OCI-LY1 (cell line): ENCODE measurements around the gene CA7.

Experiments
- H2AFZ ChIP-seq: fragments of 200-600 bp; sonication (generic), shearing (Covaris generic); 2 replicates; pipeline ENCODE4 v1.6.0; 2014; ENCODE audit warnings: antibody characterized with exemption, mild to moderate bottlenecking, low read length
- H3F3A ChIP-seq: fragments of 200-600 bp; sonication (generic), shearing (Covaris generic); 2 replicates; pipeline ENCODE4 v1.6.0; 2014; ENCODE audit warnings: mild to moderate bottlenecking, antibody characterized with exemption, low read length, moderate library complexity; ENCODE audit not compliant: insufficient read depth
- H3K27ac ChIP-seq: fragments of 200-600 bp; sonication (generic); 2 replicates; pipeline ENCODE4 v1.5.1; 2014; ENCODE audit warnings: low read length, mixed run types, mild to moderate bottlenecking, low read depth; ENCODE audit not compliant: poor library complexity, severe bottlenecking
- H3K27me3 ChIP-seq: fragments of 200-600 bp; sonication (generic); 2 replicates; pipeline ENCODE4 v1.6.0; 2014; ENCODE audit warnings: antibody characterized with exemption, mild to moderate bottlenecking, low read length, moderate library complexity; ENCODE audit not compliant: insufficient read depth
- H3K36me3 ChIP-seq: fragments of 200-600 bp; sonication (generic); 2 replicates; pipeline ENCODE4 v1.6.1; 2014; ENCODE audit warnings: mild to moderate bottlenecking, antibody characterized with exemption, low read length, moderate library complexity, mixed read lengths; ENCODE audit not compliant: insufficient read depth
- H3K4me1 ChIP-seq: fragments of 200-600 bp; sonication (generic); 2 replicates; pipeline ENCODE4 v1.5.1; 2014; ENCODE audit warnings: mild to moderate bottlenecking, low read length, moderate library complexity; ENCODE audit not compliant: insufficient read depth, severe bottlenecking
- H3K4me2 ChIP-seq: fragments of 200-600 bp; sonication (generic), shearing (Covaris generic); 2 replicates; pipeline ENCODE4 v1.6.1; 2014; ENCODE audit warnings: low read length
- H3K4me3 ChIP-seq: fragments of 200-600 bp; sonication (generic); 2 replicates; pipeline ENCODE4 v1.5.1; 2014; ENCODE audit warnings: low read length, low read depth, mild to moderate bottlenecking, mixed read lengths; ENCODE audit not compliant: poor library complexity, severe bottlenecking
- H3K79me2 ChIP-seq: fragments of 200-600 bp; shearing (Covaris generic); 2 replicates; pipeline ENCODE4 v1.6.1; 2016; ENCODE audit warnings: mixed run types, low read length, mixed read lengths; ENCODE audit not compliant: insufficient read depth
- H3K9ac ChIP-seq: fragments of 200-600 bp; sonication (generic), shearing (Covaris generic); 2 replicates; pipeline ENCODE4 v1.6.1; 2014; ENCODE audit warnings: mild to moderate bottlenecking, low read length, mixed read lengths
- H3K9me2 ChIP-seq: fragments of 200-600 bp; sonication (generic), shearing (Covaris generic); 2 replicates; pipeline ENCODE4 v1.6.1; 2014; ENCODE audit warnings: low read depth, mild to moderate bottlenecking, low read length, mixed read lengths
- H3K9me3 ChIP-seq: fragments of 200-600 bp; shearing (Covaris generic); 2 replicates; pipeline ENCODE4 v1.6.1; 2014; ENCODE audit warnings: low read length, mixed read lengths
- H4K20me1 ChIP-seq: fragments of 200-600 bp; sonication (generic), shearing (Covaris generic); 2 replicates; pipeline ENCODE4 v1.6.0; 2016; ENCODE audit warnings: mild to moderate bottlenecking, low read length; ENCODE audit not compliant: insufficient read depth
- CTCF ChIP-seq: fragments of 200-600 bp; sonication (generic), shearing (Covaris generic); IDR thresholded peaks from 2 replicates; pipeline ENCODE4 v1.5.1; 2017; ENCODE audit warnings: mild to moderate bottlenecking, antibody characterized with exemption, low read length, moderate library complexity, mixed read lengths
- EZH2 ChIP-seq: fragments of 200-600 bp; sonication (generic), shearing (Covaris generic); IDR thresholded peaks from 2 replicates; pipeline ENCODE4 v1.8.0; 2017; ENCODE audit warnings: borderline replicate concordance, mixed run types, mild to moderate bottlenecking, antibody characterized with exemption, low read length, moderate library complexity, mixed read lengths

Gene CA7

GRCh38 chr16:66857437-66857836, 13.2 kb downstream of the CA7 start:
- H2AFZ ChIP-seq = no peak overlapping the region
- no peak for TF ChIP-seq EZH2
- no peak overlapping the region for H3K9ac ChIP-seq

GRCh38 chr16:66858740-66859396, 14.7 kb downstream of the CA7 start:
- no peak overlapping the region for H2AFZ ChIP-seq
- H3F3A ChIP-seq = no peaks in the 10 kb centered on the region
- TF ChIP-seq CTCF (no peak), EZH2 (no peak)
- no peaks in the 10 kb centered on the region for H3K9me2 ChIP-seq
- H3K9me3 ChIP-seq = no peaks in the 10 kb centered on the region
- H3K79me2 ChIP-seq = no peaks in the 10 kb centered on the region
- H3K9ac ChIP-seq = no peak overlapping the region
- no peak overlapping the region for H3K4me3 ChIP-seq
- H3K4me1 ChIP-seq = no peaks in the 10 kb centered on the region
- no peak overlapping the region for H3K4me2 ChIP-seq
- H3K36me3 ChIP-seq = no peaks in the 10 kb centered on the region
- no peaks in the 10 kb centered on the region for H3K27me3 ChIP-seq
- no peaks in the 10 kb centered on the region for H4K20me1 ChIP-seq
- no peak overlapping the region for H3K27ac ChIP-seq

More at GRCh38 chr16:66857437-66857836, 13.2 kb downstream of the CA7 start:
- H3K9me3 ChIP-seq = no peaks in the 10 kb centered on the region
- H3K79me2 ChIP-seq = no peaks in the 10 kb centered on the region
- H3K27ac ChIP-seq = no peak overlapping the region
- H4K20me1 ChIP-seq = no peaks in the 10 kb centered on the region
- no peaks in the 10 kb centered on the region for H3F3A ChIP-seq
- H3K4me3 ChIP-seq = no peak overlapping the region
- no peaks in the 10 kb centered on the region for H3K9me2 ChIP-seq
- no peaks in the 10 kb centered on the region for H3K36me3 ChIP-seq
- no peak overlapping the region for H3K4me2 ChIP-seq
- no peaks in the 10 kb centered on the region for H3K4me1 ChIP-seq
- no peaks in the 10 kb centered on the region for H3K27me3 ChIP-seq

GRCh38 chr16:66859397-66860068, 15.3 kb downstream of the CA7 start:
- Histone ChIP-seq H3K9ac (no peak overlapping the region), H3K4me1 (no peaks in the 10 kb centered on the region), H3K4me3 (no peak overlapping the region), H3K9me2 (no peaks in the 10 kb centered on the region), H2AFZ (no peak overlapping the region), H3K27ac (no peak overlapping the region), H3K27me3 (no peaks in the 10 kb centered on the region), H3K4me2 (no peak overlapping the region), H4K20me1 (no peaks in the 10 kb centered on the region), H3K9me3 (no peaks in the 10 kb centered on the region), H3F3A (no peaks in the 10 kb centered on the region), H3K79me2 (no peaks in the 10 kb centered on the region), H3K36me3 (no peaks in the 10 kb centered on the region)
- TF ChIP-seq EZH2 (no peak), CTCF (no peak)
